HepG2 (cell line): Measurements from ENCODE around the gene OR6S1. TPM values are rescaled to one million over a fixed set of nuclear protein-coding genes. Genes with fewer than 3 reads are reported as not detected.
A peak's percentile ranks its signal among the peaks of the same experiment; 100 is the strongest.

ENCODE experiments used
- FOXC1 ChIP-seq: sonication (generic); formaldehyde crosslinking; IDR thresholded peaks from 2 replicates; pipeline ENCODE4 v1.8.0; 2022; ENCODE audit warnings: mild to moderate bottlenecking, missing genetic modification reagents, borderline replicate concordance
- GLI4 ChIP-seq: sonication (generic); formaldehyde crosslinking; IDR thresholded peaks from 2 replicates; pipeline ENCODE4 v1.5.1; 2020; ENCODE audit warnings: missing genetic modification reagents, mild to moderate bottlenecking, moderate library complexity, borderline replicate concordance
- KDM4B ChIP-seq: sonication (generic); formaldehyde crosslinking; IDR thresholded peaks from 2 replicates; pipeline ENCODE4 v1.4.0; 2020; ENCODE audit warnings: missing genetic modification reagents
- KDM5A ChIP-seq: fragments of 200-600 bp; sonication (generic); IDR thresholded peaks from 2 replicates; pipeline ENCODE4 v1.7.0; 2018; ENCODE audit warnings: antibody characterized with exemption, mild to moderate bottlenecking, low read length, borderline replicate concordance
- LBX2 ChIP-seq: sonication (generic); formaldehyde crosslinking; IDR thresholded peaks from 2 replicates; pipeline ENCODE4 v1.5.0; 2020; ENCODE audit warnings: missing genetic modification reagents, mild to moderate bottlenecking, borderline replicate concordance
- PBX2 ChIP-seq: IDR thresholded peaks from 2 replicates; pipeline ENCODE4 v1.6.1; 2016; ENCODE audit warnings: control low read depth
- PHB2 ChIP-seq: fragments of 450-650 bp; IDR thresholded peaks from 2 replicates; pipeline ENCODE4 v1.6.1; 2018; ENCODE audit not compliant: partially characterized antibody
- SALL2 ChIP-seq: sonication (generic); formaldehyde crosslinking; IDR thresholded peaks from 2 replicates; pipeline ENCODE4 v1.8.1; 2023; ENCODE audit warnings: mild to moderate bottlenecking, missing genetic modification reagents, inconsistent platforms
- TFE3 ChIP-seq: IDR thresholded peaks from 2 replicates; pipeline ENCODE4 v1.6.1; 2016
- ZNF501 ChIP-seq: sonication (generic); formaldehyde crosslinking; IDR thresholded peaks from 2 replicates; pipeline ENCODE4 v1.5.1; 2020; ENCODE audit warnings: mild to moderate bottlenecking, moderate library complexity, missing genetic modification reagents
- ZNF530 ChIP-seq: sonication (generic); formaldehyde crosslinking; IDR thresholded peaks from 2 replicates; pipeline ENCODE4 v1.5.0; 2020; ENCODE audit warnings: low read depth, mild to moderate bottlenecking, missing genetic modification reagents
- ZNF614 ChIP-seq: IDR thresholded peaks from 2 replicates; pipeline ENCODE4 v1.6.1; 2018; ENCODE audit warnings: missing biosample characterization, missing genetic modification reagents, inconsistent platforms, borderline replicate concordance
- polyA plus RNA-seq, 8 experiments: library from polyadenylated mRNA; depleted of rRNA in 3 of 8; stranded (reverse) in 7 of 8; unstranded in 1 of 8; fragments of >200 nt; fragmentation: Illumina TruSeq in 4 of 8; extraction: Trizol in 4 of 8; gene quantifications; 2 replicates each; pipeline versions ENCODE4 v1.2.1 to v1.2.3, GENCODE V29; 2011 to 2016; ENCODE audit warnings: low read depth in 4 of 8, missing spikeins in 1 of 8, mixed read lengths in 1 of 8; ENCODE audit not compliant: insufficient read depth in 1 of 8
- total RNA-seq, 5 experiments: library from RNA; depleted of rRNA; stranded (reverse); fragments of >200 nt; fragmentation: Illumina TruSeq; extraction: Trizol; gene quantifications; 2 replicates each; pipeline ENCODE4 v1.2.3, GENCODE V29; 2016; ENCODE audit warnings: low read depth in 1 of 5
- TF ChIP-seq, protein P1 (sequence below): sonication (generic); formaldehyde crosslinking; IDR thresholded peaks from 2 replicates; pipeline ENCODE4 v1.9.0; 2021; ENCODE audit warnings: mild to moderate bottlenecking, missing genetic modification reagents
- TF ChIP-seq, protein P2 (sequence below): sonication (generic); formaldehyde crosslinking; IDR thresholded peaks from 2 replicates; pipeline ENCODE4 v1.8.1; 2023; ENCODE audit warnings: missing genetic modification reagents, inconsistent platforms, borderline replicate concordance
- TF ChIP-seq, protein P3 (sequence below): fragments of 450-650 bp; IDR thresholded peaks from 2 replicates; pipeline ENCODE4 v1.6.1; 2016

The OR6S1 gene
- total and polyA plus RNA-seq, 2 of the 13 experiments (the other 11 are each of a cell fraction or from before 2014, with no cell fraction given): 0.09 TPM; not detected in 1

DNA sequence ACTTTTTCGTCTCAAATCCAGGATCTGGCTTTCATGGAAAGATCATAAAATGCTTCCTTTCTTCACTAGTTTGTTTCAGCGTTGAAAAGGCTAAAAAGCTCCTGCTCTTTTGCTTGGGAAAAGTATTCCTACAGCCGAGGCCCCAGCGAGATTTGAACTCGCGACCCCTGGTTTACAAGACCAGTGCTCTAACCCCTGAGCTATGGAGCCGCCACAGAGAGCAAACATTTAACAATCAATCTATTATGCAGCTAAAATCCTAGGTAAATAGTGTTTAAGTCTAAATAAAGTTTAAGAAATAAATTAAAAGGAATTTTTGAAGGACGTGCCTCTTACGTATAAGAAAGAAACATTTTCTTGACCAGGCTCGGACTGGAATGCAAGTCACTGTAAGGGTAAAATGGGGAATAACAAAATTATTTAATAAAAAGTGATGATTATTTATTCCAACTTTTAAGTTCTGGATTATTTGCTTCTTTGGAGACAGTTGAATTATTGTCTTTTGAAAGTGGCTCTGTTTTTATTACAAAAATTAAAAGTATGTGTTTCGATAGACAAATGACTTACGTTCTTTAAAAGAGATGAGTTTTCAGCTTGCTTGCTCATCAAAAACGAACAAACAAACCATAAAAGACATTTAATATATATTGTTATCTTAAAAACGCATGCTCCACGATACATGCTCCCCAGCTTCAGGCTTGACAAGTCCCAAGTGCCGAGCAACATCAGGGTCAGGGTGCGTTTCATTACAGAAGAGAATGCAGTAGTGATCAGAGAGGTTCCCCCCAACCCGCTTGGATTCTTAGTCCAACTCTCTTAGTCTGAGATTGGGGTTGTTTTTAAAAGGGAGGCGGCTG is 10.2 kb downstream of the OR6S1 start (continued):
- TF ChIP-seq, protein P1, sequence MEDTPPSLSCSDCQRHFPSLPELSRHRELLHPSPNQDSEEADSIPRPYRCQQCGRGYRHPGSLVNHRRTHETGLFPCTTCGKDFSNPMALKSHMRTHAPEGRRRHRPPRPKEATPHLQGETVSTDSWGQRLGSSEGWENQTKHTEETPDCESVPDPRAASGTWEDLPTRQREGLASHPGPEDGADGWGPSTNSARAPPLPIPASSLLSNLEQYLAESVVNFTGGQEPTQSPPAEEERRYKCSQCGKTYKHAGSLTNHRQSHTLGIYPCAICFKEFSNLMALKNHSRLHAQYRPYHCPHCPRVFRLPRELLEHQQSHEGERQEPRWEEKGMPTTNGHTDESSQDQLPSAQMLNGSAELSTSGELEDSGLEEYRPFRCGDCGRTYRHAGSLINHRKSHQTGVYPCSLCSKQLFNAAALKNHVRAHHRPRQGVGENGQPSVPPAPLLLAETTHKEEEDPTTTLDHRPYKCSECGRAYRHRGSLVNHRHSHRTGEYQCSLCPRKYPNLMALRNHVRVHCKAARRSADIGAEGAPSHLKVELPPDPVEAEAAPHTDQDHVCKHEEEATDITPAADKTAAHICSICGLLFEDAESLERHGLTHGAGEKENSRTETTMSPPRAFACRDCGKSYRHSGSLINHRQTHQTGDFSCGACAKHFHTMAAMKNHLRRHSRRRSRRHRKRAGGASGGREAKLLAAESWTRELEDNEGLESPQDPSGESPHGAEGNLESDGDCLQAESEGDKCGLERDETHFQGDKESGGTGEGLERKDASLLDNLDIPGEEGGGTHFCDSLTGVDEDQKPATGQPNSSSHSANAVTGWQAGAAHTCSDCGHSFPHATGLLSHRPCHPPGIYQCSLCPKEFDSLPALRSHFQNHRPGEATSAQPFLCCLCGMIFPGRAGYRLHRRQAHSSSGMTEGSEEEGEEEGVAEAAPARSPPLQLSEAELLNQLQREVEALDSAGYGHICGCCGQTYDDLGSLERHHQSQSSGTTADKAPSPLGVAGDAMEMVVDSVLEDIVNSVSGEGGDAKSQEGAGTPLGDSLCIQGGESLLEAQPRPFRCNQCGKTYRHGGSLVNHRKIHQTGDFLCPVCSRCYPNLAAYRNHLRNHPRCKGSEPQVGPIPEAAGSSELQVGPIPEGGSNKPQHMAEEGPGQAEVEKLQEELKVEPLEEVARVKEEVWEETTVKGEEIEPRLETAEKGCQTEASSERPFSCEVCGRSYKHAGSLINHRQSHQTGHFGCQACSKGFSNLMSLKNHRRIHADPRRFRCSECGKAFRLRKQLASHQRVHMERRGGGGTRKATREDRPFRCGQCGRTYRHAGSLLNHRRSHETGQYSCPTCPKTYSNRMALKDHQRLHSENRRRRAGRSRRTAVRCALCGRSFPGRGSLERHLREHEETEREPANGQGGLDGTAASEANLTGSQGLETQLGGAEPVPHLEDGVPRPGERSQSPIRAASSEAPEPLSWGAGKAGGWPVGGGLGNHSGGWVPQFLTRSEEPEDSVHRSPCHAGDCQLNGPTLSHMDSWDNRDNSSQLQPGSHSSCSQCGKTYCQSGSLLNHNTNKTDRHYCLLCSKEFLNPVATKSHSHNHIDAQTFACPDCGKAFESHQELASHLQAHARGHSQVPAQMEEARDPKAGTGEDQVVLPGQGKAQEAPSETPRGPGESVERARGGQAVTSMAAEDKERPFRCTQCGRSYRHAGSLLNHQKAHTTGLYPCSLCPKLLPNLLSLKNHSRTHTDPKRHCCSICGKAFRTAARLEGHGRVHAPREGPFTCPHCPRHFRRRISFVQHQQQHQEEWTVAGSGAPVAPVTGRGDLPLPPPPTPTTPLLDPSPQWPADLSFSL: no peak
- no peak for TF ChIP-seq PHB2
- TF ChIP-seq KDM4B (CRISPR knock-in tag): no peak
- TF ChIP-seq ZNF530 (CRISPR knock-in tag): no peak
- TF ChIP-seq ZNF501 (CRISPR knock-in tag): 0 out of 2 replicates have a peak, but pooled peaks have one; percentile 10
- TF ChIP-seq GLI4: no peak
- TF ChIP-seq, protein P2, sequence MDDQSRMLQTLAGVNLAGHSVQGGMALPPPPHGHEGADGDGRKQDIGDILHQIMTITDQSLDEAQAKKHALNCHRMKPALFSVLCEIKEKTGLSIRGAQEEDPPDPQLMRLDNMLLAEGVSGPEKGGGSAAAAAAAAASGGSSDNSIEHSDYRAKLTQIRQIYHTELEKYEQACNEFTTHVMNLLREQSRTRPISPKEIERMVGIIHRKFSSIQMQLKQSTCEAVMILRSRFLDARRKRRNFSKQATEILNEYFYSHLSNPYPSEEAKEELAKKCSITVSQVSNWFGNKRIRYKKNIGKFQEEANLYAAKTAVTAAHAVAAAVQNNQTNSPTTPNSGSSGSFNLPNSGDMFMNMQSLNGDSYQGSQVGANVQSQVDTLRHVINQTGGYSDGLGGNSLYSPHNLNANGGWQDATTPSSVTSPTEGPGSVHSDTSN: no peak
- peak; percentile 32; the same call in 1 of the 2 replicates for TF ChIP-seq TFE3 (CRISPR knock-in tag)
- peak; percentile 66; the same call in 1 of the 2 replicates for TF ChIP-seq ZNF614 (CRISPR knock-in tag)
- TF ChIP-seq, protein P3, sequence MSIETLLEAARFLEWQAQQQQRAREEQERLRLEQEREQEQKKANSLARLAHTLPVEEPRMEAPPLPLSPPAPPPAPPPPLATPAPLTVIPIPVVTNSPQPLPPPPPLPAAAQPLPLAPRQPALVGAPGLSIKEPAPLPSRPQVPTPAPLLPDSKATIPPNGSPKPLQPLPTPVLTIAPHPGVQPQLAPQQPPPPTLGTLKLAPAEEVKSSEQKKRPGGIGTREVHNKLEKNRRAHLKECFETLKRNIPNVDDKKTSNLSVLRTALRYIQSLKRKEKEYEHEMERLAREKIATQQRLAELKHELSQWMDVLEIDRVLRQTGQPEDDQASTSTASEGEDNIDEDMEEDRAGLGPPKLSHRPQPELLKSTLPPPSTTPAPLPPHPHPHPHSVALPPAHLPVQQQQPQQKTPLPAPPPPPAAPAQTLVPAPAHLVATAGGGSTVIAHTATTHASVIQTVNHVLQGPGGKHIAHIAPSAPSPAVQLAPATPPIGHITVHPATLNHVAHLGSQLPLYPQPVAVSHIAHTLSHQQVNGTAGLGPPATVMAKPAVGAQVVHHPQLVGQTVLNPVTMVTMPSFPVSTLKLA: no peak
- TF ChIP-seq PBX2: no peak
- no peak for TF ChIP-seq FOXC1 (CRISPR knock-in tag)
- no peak for TF ChIP-seq SALL2
- no peak for TF ChIP-seq LBX2
- peak; percentile 35; the same call in 1 of the 2 replicates for TF ChIP-seq KDM5A
